Testis (tissue), 3 donors: ENCODE data around the gene EFNA2. TPM values are rescaled to one million over a fixed set of nuclear protein-coding genes. Genes with fewer than 3 reads are reported as not detected.

ENCODE experiments used
- DNase-seq: peaks from one replicate; pipeline ENCODE4 v3.0.0-alpha.2; 2019
- H3K27ac ChIP-seq, 2 donors: fragments of 200-600 bp; sonication (generic); one replicate each; pipeline ENCODE4 v1.5.1; 2019
- H3K27me3 ChIP-seq: fragments of 200-600 bp; sonication (generic); one replicate; pipeline ENCODE4 v1.5.1; 2019
- H3K36me3 ChIP-seq: fragments of 200-600 bp; sonication (generic); one replicate; pipeline ENCODE4 v1.5.1; 2017; ENCODE audit warnings: low read depth; ENCODE audit errors: missing control alignments
- H3K4me1 ChIP-seq: fragments of 200-600 bp; sonication (generic); one replicate; pipeline ENCODE4 v1.5.1; 2019
- H3K4me3 ChIP-seq, 2 donors: fragments of 200-600 bp; sonication (generic); one replicate each; pipeline ENCODE4 v1.5.1; 2017 to 2019
- H3K9me3 ChIP-seq: fragments of 200-600 bp; sonication (generic); one replicate; pipeline ENCODE4 v1.5.1; 2017
- POLR2A ChIP-seq: fragments of 450-650 bp; IDR thresholded peaks from one replicate; pipeline ENCODE4 v1.6.1; 2017; ENCODE audit warnings: antibody characterized with exemption, mild to moderate bottlenecking, moderate library complexity
- WGBS, 2 donors: methylation state at CpG; one replicate each; pipeline ENCODE4 v1.1.5; 2018; 5-methylcytosine and 5-hydroxymethylcytosine counted together
- intact Hi-C: fragments of 100-400 bp; cut with DNase I; formaldehyde crosslinking; loops from one replicate; pipeline ENCODE4 v1.15.1; 2023; ENCODE audit warnings: low total_unique reads
- polyA plus RNA-seq: library from polyadenylated mRNA; stranded (reverse); fragments of 350-450 nt; fragmentation: Illumina TruSeq; extraction: RNeasy Lipid Tissue Mini Kit (QIAGEN cat#74804); gene quantifications from one replicate; pipeline ENCODE4 v1.2.3, GENCODE V29; 2014; ENCODE audit warnings: low read depth, low replicate concordance; ENCODE audit not compliant: insufficient read depth
- total RNA-seq, 2 donors: library from RNA; depleted of rRNA; stranded (reverse); fragments of >200 nt; gene quantifications; one replicate each; pipeline ENCODE4 v1.2.3, GENCODE V29; 2016
- TF ChIP-seq, protein P1 (sequence below), 3 experiments: fragments of 450-650 bp in 2 of 3; fragments of 200-600 bp in 1 of 3; sonication (generic) in 1 of 3; IDR thresholded peaks; one replicate each; pipeline ENCODE4 v1.5.1; 2016 to 2019; ENCODE audit warnings: antibody characterized with exemption in 3 of 3, mild to moderate bottlenecking in 2 of 3, moderate library complexity in 1 of 3

Gene EFNA2
- total and polyA plus RNA-seq, 3 donors from 2014 or later, result 0.61 to 2.9 (median 1.5) TPM

DNA sequence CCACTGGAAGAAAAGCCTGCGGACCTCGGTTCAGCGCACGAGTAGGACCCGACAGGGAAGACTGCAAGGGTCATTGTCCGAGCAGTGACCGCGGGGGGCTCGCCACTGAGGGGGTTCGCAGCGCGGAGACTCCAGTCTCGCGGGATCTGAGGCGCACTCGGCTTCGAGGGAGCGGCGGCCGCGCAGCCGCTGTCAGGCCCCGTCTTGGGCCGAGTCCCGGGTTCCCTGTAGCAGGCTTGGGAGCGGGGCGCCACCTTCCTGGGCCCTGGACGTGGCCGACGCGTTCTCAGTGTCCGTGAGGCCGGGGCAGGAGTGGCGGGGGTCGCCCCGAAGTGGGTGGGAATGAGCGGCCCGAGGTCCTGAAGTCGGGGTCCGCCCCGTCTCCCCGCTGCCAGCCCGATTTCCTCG lies 10.8 kb upstream of the EFNA2 start:
- no peak for DNase-seq
- peaks cover 58% of the 10 kb centered on the region for H3K4me1 ChIP-seq
- WGBS, 2 donors, result 39 to 48% methylated on average over 5 to 10 of the region's 44 CpGs

DNA sequence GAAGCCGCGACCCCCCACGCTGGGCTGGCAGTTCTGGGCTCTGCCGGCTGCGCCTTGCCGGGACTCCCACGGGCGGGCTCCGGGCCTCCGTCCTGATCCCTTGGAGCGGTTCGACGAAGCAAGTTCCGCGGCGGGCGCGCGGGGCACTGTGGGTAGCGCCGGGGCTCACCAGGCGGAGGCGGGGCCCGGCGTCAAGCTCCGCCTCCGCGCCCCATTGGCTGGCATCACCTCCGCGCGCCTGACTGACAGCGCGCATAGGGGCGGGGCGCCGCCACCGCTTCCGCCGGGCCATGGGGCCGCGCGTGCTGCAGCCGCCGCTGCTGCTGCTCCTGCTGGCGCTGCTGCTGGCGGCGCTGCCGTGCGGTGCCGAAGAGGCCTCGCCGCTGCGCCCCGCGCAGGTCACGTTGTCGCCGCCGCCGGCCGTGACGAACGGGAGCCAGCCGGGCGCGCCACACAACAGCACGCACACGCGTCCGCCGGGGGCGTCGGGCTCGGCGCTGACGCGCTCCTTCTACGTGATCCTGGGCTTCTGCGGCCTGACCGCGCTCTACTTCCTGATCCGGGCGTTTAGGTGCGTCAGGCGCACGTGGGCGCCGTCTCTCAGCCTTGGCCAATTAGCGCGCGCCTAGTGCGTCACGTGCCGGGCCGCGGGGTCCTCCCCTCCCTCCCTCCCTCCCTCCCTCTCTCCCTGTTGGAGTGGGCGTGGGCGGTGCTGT lies 10.3 kb upstream of the EFNA2 start, which contains the start of gene FAM174C:
TSS of gene FAM174C (plus strand) at position 271 of the 716 bp plus-strand sequence. CDS start at position 291, 20 bp downstream.
- Histone ChIP-seq H3K4me3 (peak within 1 kb of the TSS; percentile 68 to 71), H3K27me3 (no peaks in the 10 kb centered on the region), H3K27ac (peak within 1 kb of the TSS; percentile 93 to 99), H3K4me1 (peaks cover 52% of the 10 kb centered on the region), H3K36me3 (no peaks in the 10 kb centered on the region), H3K9me3 (no peaks in the 10 kb centered on the region)
- TF ChIP-seq, protein P1, sequence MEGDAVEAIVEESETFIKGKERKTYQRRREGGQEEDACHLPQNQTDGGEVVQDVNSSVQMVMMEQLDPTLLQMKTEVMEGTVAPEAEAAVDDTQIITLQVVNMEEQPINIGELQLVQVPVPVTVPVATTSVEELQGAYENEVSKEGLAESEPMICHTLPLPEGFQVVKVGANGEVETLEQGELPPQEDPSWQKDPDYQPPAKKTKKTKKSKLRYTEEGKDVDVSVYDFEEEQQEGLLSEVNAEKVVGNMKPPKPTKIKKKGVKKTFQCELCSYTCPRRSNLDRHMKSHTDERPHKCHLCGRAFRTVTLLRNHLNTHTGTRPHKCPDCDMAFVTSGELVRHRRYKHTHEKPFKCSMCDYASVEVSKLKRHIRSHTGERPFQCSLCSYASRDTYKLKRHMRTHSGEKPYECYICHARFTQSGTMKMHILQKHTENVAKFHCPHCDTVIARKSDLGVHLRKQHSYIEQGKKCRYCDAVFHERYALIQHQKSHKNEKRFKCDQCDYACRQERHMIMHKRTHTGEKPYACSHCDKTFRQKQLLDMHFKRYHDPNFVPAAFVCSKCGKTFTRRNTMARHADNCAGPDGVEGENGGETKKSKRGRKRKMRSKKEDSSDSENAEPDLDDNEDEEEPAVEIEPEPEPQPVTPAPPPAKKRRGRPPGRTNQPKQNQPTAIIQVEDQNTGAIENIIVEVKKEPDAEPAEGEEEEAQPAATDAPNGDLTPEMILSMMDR (IDR thresholded peaks at IDR 0.05), result no peak
- no peak for TF ChIP-seq POLR2A
- DNase-seq, result peak; percentile 97
- intact Hi-C loops, result no loop called here
- 0% methylated on average over 17 to 48 of the region's 98 CpGs for WGBS, 2 donors

More for the DNA sequence above, 10.8 kb upstream of the EFNA2 start:
- H3K27ac ChIP-seq, result peak overlapping the region; percentile 93 to 99
- TF ChIP-seq POLR2A, result no peak
- TF ChIP-seq, protein P1 (IDR thresholded peaks at IDR 0.05), result no peak
- H3K4me3 ChIP-seq, result peak overlapping the region; percentile 68 to 71
- no peaks in the 10 kb centered on the region for H3K36me3 ChIP-seq
- intact Hi-C loops, result no loop called here
- H3K27me3 ChIP-seq, result no peaks in the 10 kb centered on the region
- H3K9me3 ChIP-seq, result no peaks in the 10 kb centered on the region

DNA sequence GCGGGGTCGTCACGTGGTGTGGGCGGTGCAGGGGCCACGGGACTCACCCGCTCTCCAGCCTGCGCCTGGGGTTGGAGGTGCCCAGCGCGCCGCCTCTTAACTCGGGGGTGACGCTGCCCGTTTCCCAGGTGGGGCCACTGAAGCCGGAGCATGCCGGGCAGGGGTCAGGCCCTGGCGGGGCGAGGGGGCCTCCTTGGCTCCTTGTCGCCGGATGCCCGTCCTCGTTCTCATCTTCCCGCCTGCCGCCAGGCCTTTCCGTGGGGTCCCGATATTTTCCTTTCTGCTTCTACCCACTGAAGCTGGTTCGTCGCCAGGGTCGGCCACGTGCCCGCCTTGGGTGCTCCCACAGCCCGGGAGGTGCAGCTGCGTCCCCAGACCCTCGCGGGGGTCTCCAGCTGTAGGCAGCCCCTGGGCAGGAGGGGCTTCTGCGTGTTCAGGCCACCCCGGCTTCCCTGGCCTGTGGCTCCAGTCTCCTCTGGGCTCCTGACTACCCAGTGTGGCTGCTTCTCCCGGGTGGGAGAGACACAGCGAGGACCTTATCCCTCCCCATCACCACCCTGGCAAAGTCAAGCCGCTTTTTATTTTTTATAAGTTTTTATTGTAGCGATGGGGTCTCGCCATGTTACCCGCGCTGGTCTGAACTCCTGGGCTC lies 9.6 kb upstream of the EFNA2 start:
- peak overlapping the region; percentile 93 to 99 for H3K27ac ChIP-seq
- no peaks in the 10 kb centered on the region for H3K9me3 ChIP-seq
- H3K36me3 ChIP-seq, result no peaks in the 10 kb centered on the region
- DNase-seq, result no peak
- intact Hi-C loops, result no loop called here
- no peaks in the 10 kb centered on the region for H3K27me3 ChIP-seq
- WGBS, 2 donors, result 9 to 14% methylated on average over 20 to 42 of the region's 43 CpGs
- peaks cover 45% of the 10 kb centered on the region for H3K4me1 ChIP-seq
- no peak for TF ChIP-seq POLR2A
- TF ChIP-seq, protein P1 (IDR thresholded peaks at IDR 0.05), result no peak
- H3K4me3 ChIP-seq, result peak overlapping the region; percentile 68 to 71

DNA sequence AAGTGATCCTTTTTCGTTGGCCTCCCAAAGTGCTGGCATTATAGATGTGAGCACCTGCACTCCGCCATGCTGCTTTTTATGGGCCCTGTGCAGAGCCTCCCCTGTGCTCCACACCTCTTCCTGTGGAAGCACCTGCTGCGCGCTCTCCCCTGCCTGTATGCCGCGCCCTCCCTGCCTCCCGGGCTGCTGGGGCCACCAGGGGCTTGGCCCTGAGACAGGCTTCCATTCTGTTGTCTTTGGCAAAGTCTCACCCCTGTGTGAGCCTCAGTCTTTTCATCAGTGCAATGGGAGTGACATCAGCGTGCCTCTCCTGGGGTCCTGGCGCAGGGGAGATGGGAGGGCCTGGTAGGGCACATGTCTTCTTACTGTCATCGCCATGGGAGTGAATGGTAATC lies 9.0 kb upstream of the EFNA2 start:
- intact Hi-C loops, result no loop called here
- no peak for DNase-seq
- WGBS, 2 donors, result 62 to 65% methylated on average over 8 to 10 of the region's 10 CpGs
- H3K4me3 ChIP-seq, result peak overlapping the region; percentile 68 to 71
- no peaks in the 10 kb centered on the region for H3K9me3 ChIP-seq
- H3K27ac ChIP-seq, result peak overlapping the region; percentile 93 to 99
- no peaks in the 10 kb centered on the region for H3K27me3 ChIP-seq
- TF ChIP-seq POLR2A, result no peak
- TF ChIP-seq, protein P1 (IDR thresholded peaks at IDR 0.05), result no peak
- H3K36me3 ChIP-seq, result no peaks in the 10 kb centered on the region
- peaks cover 40% of the 10 kb centered on the region for H3K4me1 ChIP-seq
